ENCODE measurements around the gene TAMALIN. TPM values are rescaled to one million over a fixed set of nuclear protein-coding genes. Genes with fewer than 3 reads are reported as not detected.

TAMALIN gene
- polyA plus RNA-seq, 1 donor from 2014 or later: 6.1 TPM

GRCh38 chr12:52004042-52004648 is 2.6 kb upstream of the TAMALIN start:
- H3K27me3 ChIP-seq (ENCODE audit: insufficient read depth, low read depth, low read length): peaks cover 29% of the 10 kb centered on the region
- H3F3A ChIP-seq (ENCODE audit: insufficient read depth, low read length, poor library complexity, severe bottlenecking): no peaks in the 10 kb centered on the region
- H3K27ac ChIP-seq (ENCODE audit: low read length): no peak overlapping the region
- no peak overlapping the region for H3K4me3 ChIP-seq (ENCODE audit: low read length)
- H2AFZ ChIP-seq (ENCODE audit: low read depth, low read length): no peak overlapping the region
- H3K9ac ChIP-seq (ENCODE audit: low read length): no peak overlapping the region
- no peaks in the 10 kb centered on the region for H4K20me1 ChIP-seq (ENCODE audit: insufficient read depth)
- H3K9me2 ChIP-seq (ENCODE audit: insufficient read depth, low read length): no peaks in the 10 kb centered on the region
- H3K4me2 ChIP-seq (ENCODE audit: low read length): no peak overlapping the region
- TF ChIP-seq REST (IDR thresholded peaks at IDR 0.05; ENCODE audit: borderline replicate concordance) (no peak), EP300 (conservative IDR thresholded peaks at IDR 0.05; ENCODE audit: poor library complexity, severe bottlenecking) (no peak), SMC3 (conservative IDR thresholded peaks at IDR 0.05; ENCODE audit: poor library complexity) (no peak), POLR2AphosphoS5 (IDR thresholded peaks at IDR 0.05) (no peak), TAF1 (IDR thresholded peaks at IDR 0.05; ENCODE audit: low read depth) (no peak), MXI1 (conservative IDR thresholded peaks at IDR 0.05; ENCODE audit: poor library complexity, severe bottlenecking) (no peak), CTCF (IDR thresholded peaks at IDR 0.05; ENCODE audit: poor library complexity, severe bottlenecking) (no peak), EZH2 (IDR thresholded peaks at IDR 0.05; ENCODE audit: borderline replicate concordance, insufficient read depth, low read length, poor library complexity, severe bottlenecking) (no peak), RAD21 (conservative IDR thresholded peaks at IDR 0.05) (no peak)
- H3K36me3 ChIP-seq (ENCODE audit: insufficient read depth, low read length): peaks cover 8% of the 10 kb centered on the region
- H3K9me3 ChIP-seq (ENCODE audit: low read length): no peaks in the 10 kb centered on the region
- H3K79me2 ChIP-seq (replicated peaks; ENCODE audit: insufficient read depth, low read length): no peaks in the 10 kb centered on the region

- Histone ChIP-seq H3K27ac (ENCODE audit: low read length) (no peak overlapping the region), H3K9ac (ENCODE audit: low read length) (no peak overlapping the region), H3K27me3 (ENCODE audit: insufficient read depth, low read depth, low read length) (peaks cover 29% of the 10 kb centered on the region)
These were observed 1.4 kb upstream of the TAMALIN start for GRCh38 chr12:52005218-52005902.

More at GRCh38 chr12:52005218-52005902, 1.4 kb upstream of the TAMALIN start:
- Histone ChIP-seq H4K20me1 (ENCODE audit: insufficient read depth) (no peaks in the 10 kb centered on the region), H3K36me3 (ENCODE audit: insufficient read depth, low read length) (no peaks in the 10 kb centered on the region), H3F3A (ENCODE audit: insufficient read depth, low read length, poor library complexity, severe bottlenecking) (no peaks in the 10 kb centered on the region), H3K4me3 (ENCODE audit: low read length) (no peak overlapping the region), H3K79me2 (replicated peaks; ENCODE audit: insufficient read depth, low read length) (no peaks in the 10 kb centered on the region), H3K4me2 (ENCODE audit: low read length) (no peak overlapping the region), H3K9me2 (ENCODE audit: insufficient read depth, low read length) (no peaks in the 10 kb centered on the region), H3K9me3 (ENCODE audit: low read length) (no peaks in the 10 kb centered on the region), H2AFZ (ENCODE audit: low read depth, low read length) (no peak overlapping the region)
- TF ChIP-seq SMC3 (conservative IDR thresholded peaks at IDR 0.05; ENCODE audit: poor library complexity): no peak
- no peak for TF ChIP-seq REST (IDR thresholded peaks at IDR 0.05; ENCODE audit: borderline replicate concordance)
- no peak for TF ChIP-seq EZH2 (IDR thresholded peaks at IDR 0.05; ENCODE audit: borderline replicate concordance, insufficient read depth, low read length, poor library complexity, severe bottlenecking)
- TF ChIP-seq RAD21 (conservative IDR thresholded peaks at IDR 0.05): no peak
- no peak for TF ChIP-seq EP300 (conservative IDR thresholded peaks at IDR 0.05; ENCODE audit: poor library complexity, severe bottlenecking)
- no peak for TF ChIP-seq CTCF (IDR thresholded peaks at IDR 0.05; ENCODE audit: poor library complexity, severe bottlenecking)
- no peak for TF ChIP-seq TAF1 (IDR thresholded peaks at IDR 0.05; ENCODE audit: low read depth)
- TF ChIP-seq MXI1 (conservative IDR thresholded peaks at IDR 0.05; ENCODE audit: poor library complexity, severe bottlenecking): no peak
- no peak for TF ChIP-seq POLR2AphosphoS5 (IDR thresholded peaks at IDR 0.05)

All from neural cell (in vitro differentiated cells).